HG02588 (cell line): ENCODE data around the gene SLC13A3.
A peak's percentile ranks its signal among the peaks of the same experiment; 100 is the strongest.

Source experiments
- ATAC-seq: cut with Tn5 transposase; IDR thresholded peaks from one replicate; pipeline ENCODE4 v1.9.1; 2021; ENCODE audit warnings: mild to moderate bottlenecking, moderate library complexity; ENCODE audit not compliant: unreplicated experiment

The SLC13A3 gene

DNA sequence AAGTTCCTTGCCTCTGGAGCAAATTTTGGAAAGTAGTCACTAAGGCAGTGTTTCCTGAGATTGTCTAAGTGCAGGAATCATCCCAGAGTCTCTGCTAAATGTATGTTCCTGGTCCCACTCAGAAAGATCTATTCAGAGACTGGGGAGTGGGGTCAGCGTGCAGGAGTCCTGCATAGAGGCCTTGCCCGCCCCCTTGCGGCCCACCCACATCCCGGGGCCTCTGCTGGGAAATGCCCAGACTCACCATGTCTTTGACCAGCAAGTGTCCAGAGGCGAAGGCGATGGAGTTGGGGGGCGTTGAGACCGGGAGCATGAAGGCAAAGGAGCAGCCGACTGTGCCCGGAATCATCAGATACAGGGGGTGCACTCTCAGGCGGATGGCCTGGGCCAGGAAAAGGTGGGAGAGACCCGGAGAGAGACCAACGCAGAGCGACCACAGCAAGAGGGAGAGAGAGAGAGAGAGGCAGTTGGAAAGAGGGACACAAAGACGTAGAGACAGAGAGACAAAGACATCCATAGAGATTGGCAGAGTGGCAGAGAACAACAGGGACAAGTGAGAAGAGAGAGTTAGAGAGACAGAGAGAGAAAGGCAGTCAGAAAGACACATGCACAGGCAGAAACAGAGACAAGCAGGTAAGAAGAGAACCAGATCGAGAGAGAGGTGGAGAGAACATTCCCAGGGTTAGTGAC is 87.9 kb downstream of the SLC13A3 start:
- no peak for ATAC-seq

DNA sequence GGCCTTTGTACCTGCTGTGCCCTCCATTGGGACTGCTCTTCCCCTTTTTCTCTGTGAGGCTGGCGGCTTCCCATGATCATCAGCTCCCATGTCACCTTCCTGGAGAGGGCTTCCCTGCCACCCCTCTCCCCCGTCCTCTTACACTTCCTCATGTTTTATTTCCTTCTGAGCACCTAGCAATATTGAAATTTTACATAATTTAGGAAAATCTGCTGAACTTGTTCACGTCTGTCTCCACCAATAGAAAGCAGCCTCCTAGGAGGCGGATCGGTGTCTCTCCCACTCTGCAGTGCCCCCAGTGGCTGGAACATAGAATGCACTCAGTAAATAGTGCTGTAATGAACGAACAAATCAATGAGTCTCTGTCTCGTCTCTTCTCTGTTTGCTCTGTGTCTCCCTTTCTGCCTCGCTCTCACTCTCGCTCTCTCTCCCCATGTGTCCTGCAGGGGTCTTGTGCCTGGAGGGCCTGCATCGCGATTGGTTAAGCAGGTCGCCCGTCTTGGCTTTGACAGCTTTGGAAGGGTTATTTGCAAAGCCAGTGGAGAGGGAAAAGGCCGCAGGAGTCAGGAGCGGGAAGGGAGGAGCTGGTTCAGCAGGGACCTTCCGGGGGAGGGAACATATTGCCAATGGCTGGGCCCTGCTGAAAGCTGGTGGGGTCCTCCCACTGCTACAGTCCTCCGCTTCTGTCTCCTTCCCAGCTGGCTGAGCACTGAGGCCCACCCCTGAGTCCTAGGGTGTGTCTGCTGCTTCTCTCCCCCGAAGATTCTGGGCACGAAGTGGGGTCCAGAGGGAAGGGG is 88.7 kb downstream of the SLC13A3 start:
- ATAC-seq: peak; percentile 55

DNA sequence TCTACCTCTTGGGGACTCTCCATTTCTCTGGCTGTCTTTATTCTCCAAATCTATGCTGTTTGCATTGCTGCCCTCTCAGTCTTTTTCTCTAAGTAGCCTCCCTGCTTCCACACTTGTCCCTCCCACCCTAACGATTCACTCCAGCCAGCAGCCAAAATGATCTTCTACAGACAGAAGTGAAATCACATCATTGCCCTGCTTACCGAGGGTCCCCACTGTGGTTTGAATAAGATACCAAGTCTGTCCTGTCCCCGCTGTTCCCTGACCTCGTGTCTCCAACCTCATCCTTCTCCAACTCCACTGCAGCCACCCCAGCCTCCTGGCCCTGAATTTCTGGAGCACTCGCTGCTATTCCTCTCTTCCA is 89.3 kb downstream of the SLC13A3 start:
- ATAC-seq: no peak

DNA sequence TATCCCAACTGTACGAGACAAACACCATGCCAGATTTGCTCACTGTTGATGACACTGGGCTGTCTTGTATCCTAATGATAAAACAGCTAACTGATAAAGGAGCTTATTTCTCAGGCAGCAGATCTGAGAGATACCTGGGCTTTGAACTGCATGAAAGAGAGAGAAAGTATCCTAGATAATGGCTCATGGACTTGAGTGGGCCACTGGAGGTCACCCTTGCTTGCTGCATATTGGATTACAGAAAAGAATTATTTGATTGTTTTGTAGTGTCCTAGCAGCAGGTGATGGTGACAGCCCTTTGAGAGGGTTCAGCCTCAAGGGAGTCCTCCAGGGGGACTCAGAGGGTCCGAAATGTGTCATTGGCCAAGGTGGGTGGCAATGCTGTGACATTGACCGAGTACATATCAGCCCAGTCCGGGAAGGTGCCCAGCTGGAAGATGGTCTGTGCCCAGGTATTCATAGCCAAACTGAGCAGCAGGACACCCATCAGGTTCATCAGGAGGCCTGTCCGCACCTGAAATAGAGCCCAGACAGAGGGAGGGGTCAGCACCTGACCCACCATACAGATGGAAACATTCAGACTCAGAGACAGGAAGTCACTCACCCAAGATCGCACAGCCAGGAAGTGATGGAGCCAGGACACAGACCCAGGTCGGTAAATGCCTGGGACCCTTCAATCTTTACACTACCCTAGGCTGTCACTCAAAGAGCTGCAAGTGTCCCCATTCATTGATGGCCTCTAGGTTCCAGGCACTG is 91.4 kb downstream of the SLC13A3 start:
- ATAC-seq: no peak

DNA sequence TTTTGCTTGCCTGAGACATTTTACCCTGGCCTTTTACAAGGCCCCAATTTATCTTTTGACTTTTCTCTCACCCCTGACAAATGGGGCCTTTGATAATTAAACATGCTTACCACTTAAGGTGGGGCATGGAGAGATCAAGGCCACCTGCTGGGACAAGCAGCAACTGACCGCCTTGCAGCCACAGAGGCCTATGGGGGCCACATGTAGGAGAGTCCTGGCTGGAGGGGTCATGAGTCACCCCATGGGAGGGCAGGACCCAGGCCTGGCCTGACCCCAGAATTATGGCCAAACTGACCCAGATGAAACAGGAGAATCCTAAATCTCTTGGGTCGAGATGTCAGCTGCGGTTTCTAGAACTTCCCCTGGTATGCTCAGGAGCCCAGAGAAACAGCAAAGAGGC is 92.3 kb downstream of the SLC13A3 start:
- no peak for ATAC-seq

DNA sequence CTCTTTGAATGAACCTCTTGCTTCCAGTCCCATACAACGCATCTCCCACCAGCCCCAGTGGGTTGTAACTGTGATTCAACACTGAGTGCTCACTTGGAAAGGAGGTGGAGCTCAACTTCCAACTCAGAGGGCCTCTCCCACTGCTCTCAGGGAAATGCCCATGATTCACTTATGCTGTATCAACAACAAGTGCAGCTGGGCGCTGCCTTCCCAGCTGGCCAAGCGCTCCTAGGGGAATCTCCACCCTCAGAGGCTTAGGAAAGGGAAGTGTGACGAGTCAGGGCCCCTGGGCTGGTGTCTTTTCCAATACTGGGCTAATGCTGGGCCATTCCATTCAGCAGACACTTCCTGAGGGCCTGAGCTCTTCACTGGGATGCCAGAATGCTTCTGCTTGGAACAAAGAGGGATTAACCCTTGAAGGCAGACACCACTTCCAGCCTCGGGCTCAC is 92.7 kb downstream of the SLC13A3 start:
- no peak for ATAC-seq

DNA sequence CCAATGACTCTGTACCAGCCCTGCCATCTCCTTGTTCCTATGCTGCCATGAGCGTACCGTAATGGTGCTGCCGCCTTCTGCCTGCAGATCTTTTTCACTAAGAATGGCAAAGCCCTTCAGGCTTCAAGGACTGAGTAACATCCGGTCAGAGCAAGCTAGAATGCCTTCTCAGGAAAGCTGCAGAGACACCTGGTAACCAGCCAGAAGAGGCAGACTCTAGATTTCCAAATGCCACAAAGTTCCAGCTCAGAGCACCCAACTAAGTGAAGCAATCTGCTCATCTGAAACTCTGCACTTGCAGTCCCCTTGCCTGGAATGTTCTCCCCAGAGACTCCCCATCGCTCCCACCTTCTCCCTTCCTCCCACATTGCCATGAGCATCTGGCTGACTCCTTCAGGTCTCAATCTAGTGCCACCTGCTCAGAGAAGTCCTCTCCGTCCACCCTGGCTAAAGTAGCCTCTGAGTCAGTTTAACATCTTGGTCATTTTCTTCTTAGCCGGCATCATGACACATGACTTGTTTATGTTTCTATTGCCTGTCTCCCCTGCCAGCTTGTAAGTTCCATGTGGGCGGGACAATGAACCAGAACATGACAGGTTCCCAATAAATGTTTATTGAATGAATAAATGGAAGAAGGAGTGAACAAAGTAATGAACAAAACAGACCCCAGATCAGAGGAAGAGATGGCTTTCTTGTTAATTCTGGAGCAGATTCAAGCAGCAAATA is 93.9 kb downstream of the SLC13A3 start:
- ATAC-seq: no peak

DNA sequence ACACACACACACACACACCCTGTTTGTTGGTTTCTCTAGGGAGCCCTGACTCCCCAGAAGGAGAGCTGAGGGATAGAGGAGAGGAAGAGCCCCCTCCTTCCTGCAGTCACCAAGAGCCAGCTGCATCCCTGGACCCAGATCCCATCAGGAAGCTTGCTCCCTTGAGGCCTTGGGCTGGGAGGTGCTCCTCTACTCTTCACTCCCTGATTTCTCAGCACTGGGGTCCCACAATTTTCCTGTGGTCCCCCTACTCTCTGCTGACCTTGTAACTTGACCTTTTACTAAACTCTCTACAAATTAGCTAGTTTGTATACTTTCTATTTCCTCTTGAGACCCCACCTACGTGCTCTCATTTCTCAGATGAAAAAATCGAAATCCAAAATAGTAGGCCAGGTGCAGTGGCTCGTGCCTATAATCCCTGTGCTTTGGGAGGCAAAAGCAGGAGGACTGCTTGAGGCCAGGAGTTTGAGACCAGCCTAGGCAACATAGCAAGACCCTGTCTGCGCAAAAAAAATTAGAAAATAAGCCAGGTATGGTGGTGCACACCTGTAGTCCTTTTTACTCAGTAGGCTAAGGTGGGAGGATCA is 95.8 kb downstream of the SLC13A3 start:
- no peak for ATAC-seq

DNA sequence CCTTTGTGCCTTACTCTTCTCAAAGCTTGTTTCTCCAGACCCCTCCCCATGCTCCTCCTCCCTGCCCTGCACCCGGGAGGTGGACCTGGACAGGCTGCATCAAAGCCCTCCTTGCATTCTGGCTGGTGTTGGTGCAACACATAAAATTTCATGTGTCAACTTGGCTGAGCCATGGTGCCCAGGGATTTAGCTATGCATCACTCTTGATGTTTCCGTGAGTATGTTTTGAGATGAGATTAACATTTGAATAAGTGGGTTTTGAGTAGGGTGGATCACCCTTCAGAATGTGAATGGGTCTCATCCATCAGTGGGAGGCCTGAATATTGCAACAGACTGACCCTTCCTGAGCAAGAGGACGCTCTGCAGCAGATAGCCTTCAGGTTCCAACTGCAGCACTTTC is 96.4 kb downstream of the SLC13A3 start:
- no peak for ATAC-seq

DNA sequence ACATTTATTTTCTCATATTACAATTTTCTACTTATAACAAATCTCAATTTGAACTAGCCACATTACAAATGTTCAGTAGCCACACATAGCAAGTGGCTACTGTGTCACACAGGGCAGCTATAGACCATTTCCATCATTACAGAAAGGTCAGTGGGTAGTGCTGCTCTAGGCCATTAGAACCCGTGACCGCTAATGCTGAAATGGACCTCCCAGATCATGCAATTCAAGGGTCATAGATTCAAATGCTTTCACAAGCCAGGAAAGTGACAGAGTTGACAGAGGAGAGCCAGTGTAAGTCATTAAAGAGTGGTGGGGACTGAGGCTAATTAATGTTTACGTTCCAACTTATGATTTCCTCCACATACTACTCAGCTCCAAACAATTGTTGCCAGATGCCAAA is 97.3 kb downstream of the SLC13A3 start:
- no peak for ATAC-seq

DNA sequence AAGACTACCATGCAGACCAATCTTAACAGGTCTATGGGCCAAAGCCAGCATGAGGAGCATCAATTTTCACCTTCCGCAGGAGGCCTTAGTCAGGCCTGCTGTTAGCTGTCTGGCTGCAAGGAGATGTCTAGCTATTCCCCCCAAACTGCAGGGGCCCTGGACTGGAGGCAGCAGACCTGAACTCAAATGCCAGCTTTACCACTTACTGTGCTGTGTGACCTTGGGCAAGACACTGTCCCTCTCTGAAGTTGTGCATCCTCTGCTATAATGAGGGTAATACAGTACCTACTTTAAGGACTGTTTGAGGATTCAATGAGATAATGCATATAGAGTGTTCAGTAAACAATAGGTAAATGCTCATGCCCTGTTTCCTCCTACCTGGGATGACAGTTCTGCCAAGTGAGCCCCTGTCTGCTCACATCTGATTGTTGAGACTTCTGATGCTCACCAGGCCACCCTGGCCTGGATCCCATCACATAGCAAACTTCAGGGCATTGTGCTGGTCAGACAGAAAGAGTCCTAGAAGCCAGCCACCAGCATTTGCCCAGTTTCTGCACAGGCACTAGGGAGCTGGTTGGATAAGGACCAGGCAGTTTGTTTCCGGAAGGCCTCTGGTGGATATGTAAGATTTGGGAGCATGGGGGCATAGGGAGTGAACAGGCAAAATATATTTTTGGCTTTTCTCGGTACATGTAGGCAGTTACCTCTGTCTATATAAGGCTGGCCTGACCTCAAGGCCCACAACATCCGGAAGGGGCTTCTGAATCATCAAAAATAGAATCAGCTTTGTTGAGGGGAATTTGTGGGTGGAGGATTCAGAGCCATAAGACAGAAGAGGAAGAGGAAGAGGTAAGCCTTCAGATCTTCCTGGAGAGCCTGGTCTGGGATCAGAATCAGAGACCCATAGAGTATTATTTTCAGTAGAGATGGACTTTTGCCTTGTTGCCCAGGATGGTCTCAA is 98.5 kb downstream of the SLC13A3 start:
- peak; percentile 75 for ATAC-seq

DNA sequence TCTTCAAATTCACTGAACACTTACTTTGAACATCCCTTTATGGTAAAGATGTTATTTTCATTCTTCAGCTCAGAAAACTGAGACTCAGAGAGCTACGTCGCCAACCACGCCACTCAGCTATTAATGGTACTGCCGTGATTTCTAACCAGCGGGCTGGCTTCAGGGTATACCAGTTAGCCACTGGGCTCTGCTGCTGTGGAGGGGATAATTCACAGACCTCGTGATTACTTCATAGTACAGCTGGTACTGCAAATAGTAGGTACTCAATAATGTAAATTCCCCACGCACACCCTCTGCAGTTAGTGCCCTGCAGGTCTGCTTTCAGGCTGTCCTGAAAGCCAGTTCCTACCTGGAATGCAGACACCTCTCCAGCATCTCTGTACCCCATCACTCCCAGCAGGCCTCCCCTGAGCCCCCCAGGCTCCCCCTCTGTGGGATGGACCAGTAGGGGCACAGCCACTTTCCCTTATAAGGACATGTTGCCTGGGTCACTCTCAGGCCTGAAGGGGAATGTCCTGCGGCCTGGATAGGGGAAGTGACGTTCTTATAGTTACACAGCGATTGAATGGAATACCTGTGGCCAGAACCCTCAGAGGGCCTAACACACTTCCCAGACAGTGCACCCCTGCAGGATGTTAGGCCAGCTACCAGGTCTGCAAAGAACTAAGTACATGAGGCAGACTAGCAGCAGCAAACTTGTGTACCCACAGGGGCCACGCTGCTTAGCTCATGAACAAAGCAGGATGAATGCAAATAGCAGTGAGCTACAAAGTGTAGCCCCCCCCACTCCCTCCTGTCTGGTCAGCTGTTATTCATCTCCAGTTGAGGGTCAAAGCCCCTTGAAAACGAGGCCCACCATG is 99.5 kb downstream of the SLC13A3 start:
- ATAC-seq: no peak

DNA sequence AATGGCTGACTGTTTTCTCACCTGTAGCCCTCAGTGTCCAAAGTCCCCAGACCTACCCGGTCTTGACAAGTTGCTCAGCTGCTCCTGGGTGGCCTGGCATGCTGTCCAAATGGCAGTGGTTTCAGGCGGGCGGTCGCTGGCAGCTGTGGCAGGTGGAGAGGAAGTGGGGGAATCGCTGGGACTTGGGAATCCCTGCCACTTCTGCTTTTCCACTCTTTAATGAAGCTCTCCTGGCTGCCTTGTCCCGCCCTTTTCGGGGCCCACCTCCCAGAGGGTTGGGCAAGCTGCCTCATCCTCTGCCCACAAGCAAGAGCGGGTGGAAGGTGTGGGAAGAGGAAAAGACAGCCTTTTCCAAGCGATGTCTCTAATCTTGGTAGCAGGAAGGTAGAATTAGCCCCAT is 100.8 kb downstream of the SLC13A3 start, which contains the start of gene OCSTAMP:
OCSTAMP (minus strand) TSS at position 194 of the 400 bp plus-strand sequence; CDS start at position 100, 94 bp downstream.
- no peak for ATAC-seq

DNA sequence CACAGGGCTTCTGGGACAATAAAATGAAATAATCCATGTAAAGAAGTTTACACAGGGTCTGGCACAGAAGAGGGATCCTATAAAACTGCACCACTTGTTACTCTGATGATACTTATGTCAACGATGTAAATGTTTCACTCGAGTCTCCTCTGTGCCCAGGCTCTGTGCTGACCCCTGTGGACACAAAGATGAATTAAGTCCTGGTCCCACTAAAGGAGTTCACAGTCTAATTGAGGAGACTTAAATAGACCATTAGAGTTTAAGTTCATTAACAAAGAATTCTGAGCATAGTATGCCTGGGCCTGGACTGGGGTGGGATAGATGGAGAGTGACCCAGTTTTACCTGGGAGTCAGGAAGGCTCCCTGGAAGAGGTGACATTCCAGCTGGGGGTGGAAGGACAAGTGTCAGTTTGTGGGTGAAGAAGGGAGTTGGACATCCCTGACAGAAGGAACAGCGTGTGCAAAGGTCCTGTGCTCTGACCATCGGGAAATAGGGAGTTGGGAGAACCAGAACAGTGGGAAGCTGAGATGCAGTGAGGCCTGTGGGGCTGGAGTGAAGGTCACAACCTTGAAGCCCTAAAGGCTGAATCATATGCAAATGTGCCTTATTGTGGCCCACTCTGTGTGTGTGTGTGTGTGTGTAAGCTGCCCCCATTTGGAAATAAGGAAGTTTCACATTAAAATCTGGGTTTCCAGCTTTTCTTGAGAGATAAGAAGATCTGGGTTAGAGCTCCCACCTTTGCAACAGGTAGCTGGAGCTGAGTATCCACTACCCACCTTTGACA is 101.9 kb downstream of the SLC13A3 start:
- ATAC-seq: no peak

DNA sequence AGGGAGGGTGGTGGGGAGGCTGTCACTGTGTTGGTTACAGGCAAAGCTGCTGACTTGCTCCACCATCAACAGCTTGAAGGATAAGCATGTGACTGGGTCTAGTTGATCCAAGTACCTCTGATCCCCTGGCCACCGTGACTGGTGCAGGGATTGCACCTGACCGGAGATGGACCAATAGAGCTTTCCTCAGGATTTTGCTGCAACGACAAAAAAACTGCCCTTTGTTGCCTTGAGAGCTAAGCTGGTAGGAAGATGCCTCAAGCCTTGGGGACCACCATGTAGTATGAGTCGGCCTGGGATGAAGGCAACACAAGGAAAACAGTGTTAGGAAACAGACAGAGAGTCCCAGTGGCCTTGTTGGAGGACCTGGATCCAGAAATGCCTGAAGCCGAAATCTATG is 102.6 kb downstream of the SLC13A3 start:
- ATAC-seq: no peak

DNA sequence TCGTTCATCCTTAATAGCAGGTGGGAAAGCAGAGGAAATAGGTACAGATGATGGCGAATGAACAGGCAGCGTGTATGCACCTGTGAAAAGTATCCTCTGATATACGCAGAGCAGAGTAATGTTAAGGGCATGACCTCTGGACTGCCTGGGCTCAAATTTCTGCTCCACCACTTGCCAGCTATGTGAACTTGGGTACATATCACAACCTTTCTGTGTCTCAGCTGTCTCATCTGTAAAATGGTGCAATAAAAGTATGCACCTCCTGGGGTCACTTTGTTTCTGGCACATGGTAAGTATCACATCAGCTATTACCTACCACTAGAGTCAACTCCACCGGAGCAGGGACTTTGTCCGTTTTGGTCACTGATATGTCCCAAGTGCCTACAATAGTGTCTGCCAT is 103.3 kb downstream of the SLC13A3 start:
- ATAC-seq: no peak

DNA sequence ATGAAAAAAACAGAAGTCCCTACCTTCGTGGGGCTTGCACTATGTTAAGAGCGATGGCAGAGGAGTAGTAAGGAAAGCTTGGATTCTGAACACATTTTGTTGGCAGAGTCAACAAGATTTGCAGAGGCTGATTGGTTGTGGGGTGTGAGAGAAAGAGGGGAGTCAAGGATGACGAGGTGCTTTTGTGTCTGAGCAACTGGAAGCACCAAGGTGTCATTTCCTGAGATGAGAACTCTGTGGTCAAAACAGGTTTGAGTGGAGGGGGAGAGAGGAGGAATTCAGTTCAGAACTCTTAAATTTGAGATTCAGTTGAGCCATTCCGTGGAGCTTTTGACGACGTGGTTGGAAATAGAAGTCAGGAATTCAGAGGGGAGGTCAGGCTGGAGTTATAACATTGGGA is 104.3 kb downstream of the SLC13A3 start:
- ATAC-seq: no peak

DNA sequence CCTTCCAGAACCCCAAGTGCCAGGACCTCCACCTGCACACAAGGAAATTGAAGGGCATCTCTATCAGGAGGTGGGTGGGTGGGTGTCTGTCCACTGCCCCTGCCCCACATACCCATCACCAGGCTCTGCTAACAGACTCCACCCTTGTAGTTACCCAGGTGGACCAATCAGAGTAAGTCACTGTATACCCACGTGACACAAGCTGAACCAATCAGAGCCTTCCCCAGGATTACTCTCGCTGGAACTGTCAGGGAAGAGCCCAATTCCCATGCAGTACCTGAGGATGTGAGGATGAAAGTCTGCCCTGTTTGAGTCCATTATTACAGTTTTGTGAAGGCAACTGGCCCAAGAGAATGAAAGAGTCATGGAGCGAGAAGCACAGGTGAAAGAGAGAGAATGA is 105.0 kb downstream of the SLC13A3 start:
- no peak for ATAC-seq
